ENCODE data around the gene DMKN. TPM values are rescaled to one million over a fixed set of nuclear protein-coding genes. Genes with fewer than 3 reads are reported as not detected.

DMKN gene
- total and polyA plus RNA-seq, 2 donors (not counting 3 experiments of a cell fraction or from before 2014, with no cell fraction given) = not detected

- ChIA-PET POLR2A (no interaction called here), CTCF (no interaction called here)
- Histone ChIP-seq H3K27ac (ENCODE audit: insufficient read depth, low read depth, low read length) (no peak within 1 kb of the TSS), H3K9ac (replicated peaks; ENCODE audit: extremely low read depth, insufficient read depth, low read length) (no peak within 1 kb of the TSS), H2AFZ (ENCODE audit: low read depth, low read length) (no peak within 1 kb of the TSS), H3K4me2 (ENCODE audit: insufficient read depth, low read length) (no peak within 1 kb of the TSS), H3K79me2 (ENCODE audit: control insufficient read depth, insufficient read depth, low read length) (no peaks in the 10 kb centered on the region), H4K20me1 (replicated peaks; ENCODE audit: control insufficient read depth, extremely low read depth, insufficient read depth, low read length) (no peaks in the 10 kb centered on the region), H3K36me3 (ENCODE audit: control insufficient read depth in 2 of 2, extremely low read depth in 1 of 2, insufficient read depth in 2 of 2, low read length in 2 of 2) (no peaks in the 10 kb centered on the region), H3K4me3 (replicated peaks in 1 of 3; ENCODE audit: insufficient read depth in 1 of 3, low read depth in 1 of 3, low read length in 3 of 3) (no peak within 1 kb of the TSS), H3K9me1 (replicated peaks; ENCODE audit: control insufficient read depth, extremely low read depth, insufficient read depth, low read length) (no peaks in the 10 kb centered on the region), H3K9me3 (replicated peaks; ENCODE audit: control insufficient read depth, insufficient read depth, low read length) (no peaks in the 10 kb centered on the region), H3K4me1 (ENCODE audit: control insufficient read depth, extremely low read depth, insufficient read depth, low read length) (no peaks in the 10 kb centered on the region), H3K27me3 (ENCODE audit: control insufficient read depth in 2 of 2, insufficient read depth in 2 of 2, low read length in 2 of 2) (no peaks in the 10 kb centered on the region)
- intact Hi-C loops (cut with micrococcal nuclease) (no loop called here), dilution Hi-C loops (cut with MboI; ENCODE audit: extremely low pct_ligation_motif_present, low sequenced_read_pairs) (no loop called here)
- TF ChIP-seq MYC (IDR thresholded peaks at IDR 0.05; ENCODE audit: low read depth, low read length) (no peak), EZH2 (IDR thresholded peaks at IDR 0.05; ENCODE audit: borderline replicate concordance, low read depth, low read length, severe bottlenecking) (no peak), MAX (IDR thresholded peaks at IDR 0.05; ENCODE audit: insufficient read depth, insufficient read length) (no peak), GATA2 (IDR thresholded peaks at IDR 0.05; ENCODE audit: insufficient read depth, insufficient read length, low read depth, low read length) (no peak), JUN (IDR thresholded peaks at IDR 0.05; ENCODE audit: borderline replicate concordance, insufficient read depth, insufficient read length, low read depth) (no peak), POLR2AphosphoS5 (IDR thresholded peaks at IDR 0.05; ENCODE audit: insufficient read depth, low read depth, low read length) (no peak), FOS (IDR thresholded peaks at IDR 0.05; ENCODE audit: borderline replicate concordance, insufficient read depth, low read length) (no peak)
- no TSS peak for BruUV-seq (replicated peaks)
- DNase-seq (ENCODE audit: low read depth, low spot score) (no peak), FAIRE-seq (no peak)
Measured at GRCh38 chr19:35447606-35448469, 65.6 kb downstream of the DMKN start, which contains the start of gene FFAR2. Gene FFAR2, plus strand, starts transcription at chr19:35448257. Its CDS starts 1,458 bp downstream, at chr19:35449715.

Other genes with a start within 250 kb of the DMKN start
- gene USF2, start 244.7 kb downstream of the DMKN start, total RNA-seq = 76.8 and 85.8 TPM in 2 replicates
- 75.0 and 80.5 TPM in 2 replicates for gene USF2, start 244.7 kb downstream of the DMKN start, polyA plus RNA-seq
- gene HAMP, start 231.1 kb downstream of the DMKN start, total RNA-seq = 0.15 TPM in 1 of 2 replicates, not detected in the other
- not detected in 2 replicates for gene HAMP, start 231.1 kb downstream of the DMKN start, polyA plus RNA-seq
- gene MAG, start 221.5 kb downstream of the DMKN start, total RNA-seq = not detected in 2 replicates
- not detected in 2 replicates for gene MAG, start 221.5 kb downstream of the DMKN start, polyA plus RNA-seq
- not detected in 2 replicates for gene CD22, start 184.5 kb downstream of the DMKN start, total RNA-seq
- not detected in 2 replicates for gene CD22, start 184.5 kb downstream of the DMKN start, polyA plus RNA-seq
- gene FFAR1, start 165.7 kb downstream of the DMKN start, total RNA-seq = not detected in 2 replicates
- gene FFAR1, start 165.7 kb downstream of the DMKN start, polyA plus RNA-seq = not detected in 2 replicates
- gene FFAR3, start 155.2 kb downstream of the DMKN start, total RNA-seq = not detected in 2 replicates
- gene FFAR3, start 155.2 kb downstream of the DMKN start, polyA plus RNA-seq = not detected in 2 replicates
- gene GPR42, start 142.6 kb downstream of the DMKN start, total RNA-seq = not detected in 2 replicates
- not detected in 2 replicates for gene GPR42, start 142.6 kb downstream of the DMKN start, polyA plus RNA-seq
- not detected in 2 replicates for gene FFAR2, start 65.4 kb downstream of the DMKN start, total RNA-seq
- not detected in 2 replicates for gene FFAR2, start 65.4 kb downstream of the DMKN start, polyA plus RNA-seq
- not detected in 2 replicates for gene KRTDAP, start 23.2 kb downstream of the DMKN start, total RNA-seq
- gene KRTDAP, start 23.2 kb downstream of the DMKN start, polyA plus RNA-seq = not detected in 2 replicates
- not detected in 2 replicates for gene SBSN, start 14.7 kb upstream of the DMKN start, total RNA-seq
- gene SBSN, start 14.7 kb upstream of the DMKN start, polyA plus RNA-seq = not detected in 2 replicates
- not detected in 2 replicates for gene GAPDHS, start 19.8 kb upstream of the DMKN start, total RNA-seq
- gene GAPDHS, start 19.8 kb upstream of the DMKN start, polyA plus RNA-seq = not detected in 2 replicates
- gene TMEM147, start 32.0 kb upstream of the DMKN start, total RNA-seq = 75.8 and 76.1 TPM in 2 replicates
- gene TMEM147, start 32.0 kb upstream of the DMKN start, polyA plus RNA-seq = 214 and 246 TPM in 2 replicates
- gene ATP4A, start 50.0 kb upstream of the DMKN start, total RNA-seq = not detected in 2 replicates
- not detected in 2 replicates for gene ATP4A, start 50.0 kb upstream of the DMKN start, polyA plus RNA-seq
- gene PMIS2, start 72.5 kb upstream of the DMKN start, total RNA-seq = not detected in 2 replicates
- not detected in 2 replicates for gene PMIS2, start 72.5 kb upstream of the DMKN start, polyA plus RNA-seq
- gene HAUS5, start 99.1 kb upstream of the DMKN start, total RNA-seq = 17.5 and 19.0 TPM in 2 replicates
- 8.9 and 9.2 TPM in 2 replicates for gene HAUS5, start 99.1 kb upstream of the DMKN start, polyA plus RNA-seq
- 97.3 and 99.2 TPM in 2 replicates for gene RBM42, start 115.4 kb upstream of the DMKN start, total RNA-seq
- 78.3 and 81.4 TPM in 2 replicates for gene RBM42, start 115.4 kb upstream of the DMKN start, polyA plus RNA-seq
- gene ETV2, start 128.1 kb upstream of the DMKN start, total RNA-seq = 0.95 and 1.5 TPM in 2 replicates
- 1.0 and 2.1 TPM in 2 replicates for gene ETV2, start 128.1 kb upstream of the DMKN start, polyA plus RNA-seq
- 300 and 327 TPM in 2 replicates for gene COX6B1, start 134.7 kb upstream of the DMKN start, total RNA-seq
- gene COX6B1, start 134.7 kb upstream of the DMKN start, polyA plus RNA-seq = 692 and 759 TPM in 2 replicates
- not detected in 2 replicates for gene UPK1A, start 152.9 kb upstream of the DMKN start, total RNA-seq
- gene UPK1A, start 152.9 kb upstream of the DMKN start, polyA plus RNA-seq = 0.13 TPM in 1 of 2 replicates, not detected in the other
- gene ZBTB32, start 190.9 kb upstream of the DMKN start, total RNA-seq = not detected in 2 replicates
- gene ZBTB32, start 190.9 kb upstream of the DMKN start, polyA plus RNA-seq = not detected in 2 replicates
- 37.2 and 40.0 TPM in 2 replicates for gene KMT2B, start 204.4 kb upstream of the DMKN start, total RNA-seq
- 28.4 and 30.1 TPM in 2 replicates for gene KMT2B, start 204.4 kb upstream of the DMKN start, polyA plus RNA-seq
- 2.6 and 3.4 TPM in 2 replicates for gene IGFLR1, start 228.8 kb upstream of the DMKN start, total RNA-seq
- 7.6 and 11.8 TPM in 2 replicates for gene IGFLR1, start 228.8 kb upstream of the DMKN start, polyA plus RNA-seq
- gene U2AF1L4, start 231.8 kb upstream of the DMKN start, total RNA-seq = 5.6 and 10.5 TPM in 2 replicates
- 13.5 and 15.0 TPM in 2 replicates for gene U2AF1L4, start 231.8 kb upstream of the DMKN start, polyA plus RNA-seq
- 65.6 and 70.1 TPM in 2 replicates for gene PSENEN, start 232.0 kb upstream of the DMKN start, total RNA-seq
- gene PSENEN, start 232.0 kb upstream of the DMKN start, polyA plus RNA-seq = 60.0 and 86.8 TPM in 2 replicates
- 11.3 and 15.5 TPM in 2 replicates for gene LIN37, start 234.9 kb upstream of the DMKN start, total RNA-seq
- gene LIN37, start 234.9 kb upstream of the DMKN start, polyA plus RNA-seq = 21.4 and 21.9 TPM in 2 replicates
- 2.7 and 6.2 TPM in 2 replicates for gene HSPB6, start 243.4 kb upstream of the DMKN start, total RNA-seq
- 2.3 and 3.4 TPM in 2 replicates for gene HSPB6, start 243.4 kb upstream of the DMKN start, polyA plus RNA-seq
- gene PROSER3, start 244.5 kb upstream of the DMKN start, total RNA-seq = 28.3 and 32.1 TPM in 2 replicates
- 18.3 and 19.5 TPM in 2 replicates for gene PROSER3, start 244.5 kb upstream of the DMKN start, polyA plus RNA-seq

Measured in endothelial cell of umbilical vein (primary cell).